Hepatic stellate cell (primary cell): ENCODE data around the gene HLA-DQB1.
"Not testable (repeated sequence)": the region's sequence is repeated elsewhere in the genome, so short reads cannot be mapped to it uniquely, and the experiment has no call there.

Source experiments
- DNase-seq: peaks from one replicate; pipeline ENCODE4 v3.0.0; 2011; ENCODE audit warnings: low spot score

HLA-DQB1 gene

DNA sequence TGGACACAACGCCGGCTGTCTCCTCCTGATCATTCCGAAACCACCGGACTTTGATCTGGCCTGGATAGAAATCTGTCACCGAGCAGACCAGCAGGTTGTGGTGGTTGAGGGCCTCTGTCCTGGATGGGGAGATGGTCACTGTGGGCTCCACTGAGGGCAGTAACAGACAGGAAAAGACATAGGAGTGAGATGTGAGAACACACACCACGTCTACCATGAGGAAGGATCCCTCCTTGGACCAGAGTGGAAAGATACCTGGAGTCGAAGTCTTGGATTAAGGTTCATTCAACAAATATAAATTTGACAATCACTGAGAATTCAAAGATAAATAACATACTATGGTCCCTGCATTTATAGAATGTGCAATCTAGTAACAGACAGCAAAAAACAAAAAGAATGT lies 4.4 kb downstream of the HLA-DQB1 start:
- no peak for DNase-seq

DNA sequence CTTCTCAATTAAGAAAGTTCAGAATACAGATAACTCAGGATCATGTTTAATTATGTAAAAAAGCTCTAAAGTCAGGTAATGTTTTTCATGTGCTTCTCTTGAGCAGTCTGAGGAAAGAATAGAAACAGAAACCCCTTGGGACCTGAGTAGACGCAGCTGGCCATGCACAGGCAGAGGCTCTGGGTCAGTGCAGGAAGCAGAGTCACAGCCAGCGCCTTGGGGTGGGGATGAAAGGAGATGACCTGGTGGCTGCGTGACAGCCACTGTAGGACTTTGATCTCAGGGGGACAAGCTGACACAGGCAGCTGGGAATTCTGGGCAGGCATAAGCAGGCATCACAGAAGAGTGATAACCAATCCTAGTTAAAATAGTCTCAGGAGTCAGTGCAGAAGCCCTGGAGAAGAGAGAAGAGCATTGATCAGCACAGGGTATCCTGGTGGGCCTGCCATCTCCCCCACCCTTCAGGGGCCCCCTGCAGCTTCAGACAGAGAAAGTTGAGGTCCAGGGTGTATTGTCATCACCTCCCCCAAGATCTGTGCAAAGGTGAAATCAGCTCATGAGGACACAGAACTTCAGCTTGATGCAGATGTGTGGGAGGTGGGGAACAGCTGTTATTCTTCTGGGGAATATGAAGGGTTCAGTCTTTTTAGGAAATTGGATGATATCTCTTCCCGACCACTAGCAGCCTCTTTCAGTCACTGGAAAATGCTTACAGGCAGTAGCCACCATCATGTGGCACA lies 6.4 kb downstream of the HLA-DQB1 start:
- no peak for DNase-seq

DNA sequence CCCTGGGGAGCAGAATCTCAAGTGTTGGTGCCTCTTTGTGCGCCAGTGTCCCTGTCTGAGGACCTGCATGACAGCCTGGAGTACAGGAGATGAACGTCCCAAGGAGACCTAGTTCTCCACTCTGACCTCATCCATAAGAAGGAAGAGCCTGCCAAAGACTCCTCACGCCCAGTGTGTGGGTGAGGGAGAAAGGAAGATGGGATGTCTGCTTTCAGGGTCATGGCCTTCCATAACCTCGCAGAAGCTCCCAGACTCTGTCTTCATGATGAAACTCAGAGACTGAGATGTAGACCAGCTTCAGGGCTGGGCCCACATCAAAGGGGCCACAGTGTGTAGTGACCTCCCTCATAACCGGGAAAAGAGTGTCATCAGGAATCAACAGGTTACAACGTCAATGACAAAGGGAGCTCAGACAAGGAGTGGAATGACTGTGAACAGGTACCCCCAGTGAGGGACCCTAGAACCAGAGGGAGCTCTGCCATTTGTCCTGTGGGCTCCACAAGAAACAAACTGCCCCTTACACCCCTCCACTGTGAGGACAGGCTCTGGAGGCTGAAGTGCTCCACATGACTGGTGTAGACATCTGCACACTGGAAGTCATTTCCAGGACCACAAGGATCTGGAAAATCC lies 8.1 kb downstream of the HLA-DQB1 start:
- no peak for DNase-seq

DNA sequence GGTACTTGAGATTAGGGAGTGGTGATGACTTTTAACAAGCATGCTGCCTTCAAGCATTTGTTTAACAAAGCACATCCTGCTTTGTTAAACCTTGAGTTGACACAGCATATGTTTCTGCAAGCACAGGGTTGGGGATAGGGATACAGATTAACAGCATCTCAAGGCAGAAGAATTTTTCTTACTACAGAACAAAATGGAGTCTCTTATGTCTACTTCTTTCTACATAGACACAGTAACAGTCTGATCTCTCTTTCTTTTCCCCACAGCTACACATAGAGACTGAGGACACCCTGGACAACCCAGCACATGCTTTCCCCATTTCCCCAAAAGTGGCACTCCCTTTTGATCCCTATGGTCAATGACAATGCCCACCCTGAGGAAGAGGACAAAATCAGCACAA lies 8.6 kb downstream of the HLA-DQB1 start:
- not testable (repeated sequence) for DNase-seq

GRCh38 chr6:32657329-32657728 lies 9.1 kb downstream of the HLA-DQB1 start:
- DNase-seq, result not testable (repeated sequence)

- no peak for DNase-seq
Observed at GRCh38 chr6:32655203-32655710, 11.2 kb downstream of the HLA-DQB1 start.

DNA sequence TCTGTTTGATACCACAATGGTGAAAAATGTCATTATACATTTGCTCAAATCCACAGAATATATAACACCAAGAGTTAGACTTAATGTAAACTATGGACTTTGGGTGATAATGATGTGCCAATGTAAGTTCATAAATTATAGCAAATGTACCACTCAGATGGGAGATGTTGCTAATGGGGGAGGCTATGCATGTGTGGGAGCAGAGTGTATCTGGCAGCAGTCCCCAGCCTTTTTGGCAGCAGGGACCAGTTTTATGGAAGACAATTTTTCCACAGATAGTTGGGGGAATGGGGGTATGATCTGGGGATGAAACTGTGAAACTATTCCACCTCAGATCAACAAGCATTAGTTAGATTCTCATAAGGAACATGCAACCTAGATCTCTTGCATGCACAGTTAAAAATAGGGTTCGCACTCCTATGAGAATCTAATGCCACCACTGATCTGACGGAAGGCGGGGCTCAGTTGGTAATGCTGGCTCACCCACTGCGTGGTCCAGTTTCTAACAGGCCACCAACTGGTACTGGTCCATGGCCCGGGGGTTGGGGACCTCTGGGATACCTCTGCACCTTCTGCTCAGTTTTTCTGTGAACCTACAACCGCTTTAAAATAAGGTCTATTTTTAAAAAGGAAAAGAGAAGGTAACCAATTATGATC lies 21.3 kb downstream of the HLA-DQB1 start:
- DNase-seq, result no peak

- DNase-seq, result no peak
Observed at GRCh38 chr6:32643904-32644303, 22.6 kb downstream of the HLA-DQB1 start.

GRCh38 chr6:32642720-32643106 lies 23.7 kb downstream of the HLA-DQB1 start:
- no peak for DNase-seq

GRCh38 chr6:32641785-32642719 lies 24.4 kb downstream of the HLA-DQB1 start:
- not testable (repeated sequence) for DNase-seq

DNA sequence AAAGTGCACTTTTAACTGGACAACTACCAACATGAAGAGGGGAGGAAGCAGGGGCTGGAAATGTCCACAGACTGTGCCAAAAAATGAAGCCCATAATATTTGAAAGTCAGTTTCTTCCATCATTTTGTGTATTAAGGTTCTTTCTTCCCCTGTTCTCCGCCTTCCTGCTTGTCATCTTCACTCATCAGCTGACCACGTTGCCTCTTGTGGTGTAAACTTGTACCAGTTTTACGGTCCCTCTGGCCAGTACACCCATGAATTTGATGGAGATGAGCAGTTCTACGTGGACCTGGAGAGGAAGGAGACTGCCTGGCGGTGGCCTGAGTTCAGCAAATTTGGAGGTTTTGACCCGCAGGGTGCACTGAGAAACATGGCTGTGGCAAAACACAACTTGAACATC lies 25.3 kb downstream of the HLA-DQB1 start:
- DNase-seq, result no peak

- DNase-seq, result no peak
Observed at GRCh38 chr6:32639440-32640394, 26.7 kb downstream of the HLA-DQB1 start.

- no peak for DNase-seq
Observed at GRCh38 chr6:32638532-32639219, 27.8 kb downstream of the HLA-DQB1 start.

GRCh38 chr6:32637883-32638282 lies 28.6 kb downstream of the HLA-DQB1 start:
- DNase-seq, result no peak

DNA sequence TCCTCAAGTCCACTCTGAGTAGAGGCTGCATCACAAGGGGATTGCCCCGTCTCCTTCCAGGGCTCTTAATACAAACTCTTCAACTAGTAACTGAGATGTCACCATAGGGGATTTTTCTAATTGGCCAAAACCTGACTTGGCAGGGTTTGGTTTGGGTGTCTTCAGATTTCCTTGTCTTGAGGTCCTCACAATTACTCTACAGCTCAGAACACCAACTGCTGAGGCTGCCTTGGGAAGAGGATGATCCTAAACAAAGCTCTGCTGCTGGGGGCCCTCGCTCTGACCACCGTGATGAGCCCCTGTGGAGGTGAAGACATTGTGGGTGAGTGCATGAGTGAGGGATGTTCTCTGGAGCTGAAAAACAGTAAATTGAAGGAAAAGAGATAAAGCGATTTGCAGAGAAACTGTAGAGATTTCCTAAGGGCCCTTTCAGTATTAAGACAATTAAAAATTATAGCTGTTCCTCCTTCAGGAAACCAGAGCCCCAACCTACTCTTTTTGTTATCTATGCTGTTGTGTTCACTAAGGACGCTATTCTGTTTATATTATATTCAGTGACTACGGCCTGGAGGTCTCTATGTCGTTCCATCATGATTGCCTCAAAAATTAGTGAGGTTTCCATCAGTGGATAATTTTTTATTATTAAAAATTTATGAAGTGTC lies 29.1 kb downstream of the HLA-DQB1 start, which contains the start of gene HLA-DQA1:
Gene HLA-DQA1, plus strand, starts transcription at position 188 of the 662 bp plus-strand sequence. Its CDS starts 53 bp downstream, at position 241.
- no peak for DNase-seq

GRCh38 chr6:32635526-32636123 lies 30.8 kb downstream of the HLA-DQB1 start:
- no peak for DNase-seq

DNA sequence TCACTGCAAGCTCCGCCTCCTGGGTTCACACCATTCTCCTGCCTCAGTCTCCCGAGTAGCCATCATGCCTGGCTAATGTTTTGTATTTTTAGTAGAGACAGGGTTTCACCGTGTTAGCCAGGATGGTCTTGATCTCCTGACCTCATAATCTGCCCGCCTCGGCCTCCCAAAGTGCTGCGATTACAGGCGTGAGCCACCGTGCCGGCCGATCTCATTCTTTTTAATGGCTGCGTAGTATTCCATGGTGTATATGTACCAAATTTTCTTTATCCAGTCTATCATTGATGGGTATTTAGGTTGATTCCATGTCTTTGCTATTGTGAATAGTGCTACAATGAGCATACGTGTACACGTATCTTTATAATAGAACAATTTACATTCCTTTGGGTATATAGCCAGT lies 36.7 kb downstream of the HLA-DQB1 start:
- DNase-seq, result not testable (repeated sequence)

DNA sequence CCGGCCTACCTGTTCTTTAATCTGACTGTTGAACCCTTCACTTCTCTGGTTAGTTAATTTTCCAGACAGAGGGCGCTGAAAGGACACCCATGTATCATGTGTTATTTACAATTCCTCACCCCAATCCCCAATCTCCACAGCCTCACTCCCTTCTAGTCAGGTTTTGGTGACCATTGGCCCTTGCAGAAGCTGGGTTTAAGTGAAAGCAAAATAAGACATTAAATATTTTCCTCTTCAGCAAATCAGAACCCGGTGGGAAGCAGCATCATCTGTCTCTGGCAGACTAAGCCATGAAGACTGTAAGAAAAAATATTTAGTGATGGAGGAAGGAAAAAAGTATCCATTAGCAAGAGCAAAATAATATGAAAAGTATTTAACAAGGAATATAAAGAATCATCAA lies 38.6 kb downstream of the HLA-DQB1 start:
- peak; percentile 27 for DNase-seq

GRCh38 chr6:32627249-32627648 lies 39.2 kb downstream of the HLA-DQB1 start:
- DNase-seq, result no peak
